ENCODE measurements around the gene SLC6A18.

The SLC6A18 gene

DNA sequence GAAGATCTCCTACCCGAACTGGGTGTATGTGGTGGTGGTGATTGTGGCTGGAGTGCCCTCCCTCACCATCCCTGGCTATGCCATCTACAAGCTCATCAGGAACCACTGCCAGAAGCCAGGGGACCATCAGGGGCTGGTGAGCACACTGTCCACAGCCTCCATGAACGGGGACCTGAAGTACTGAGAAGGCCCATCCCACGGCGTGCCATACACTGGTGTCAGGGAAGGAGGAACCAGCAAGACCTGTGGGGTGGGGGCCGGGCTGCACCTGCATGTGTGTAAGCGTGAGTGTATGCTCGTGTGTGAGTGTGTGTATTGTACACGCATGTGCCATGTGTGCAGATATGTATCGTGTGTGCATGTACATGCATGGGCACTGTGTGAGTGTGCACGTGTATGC lies 3.5 kb upstream of the SLC6A18 start:
- no peak overlapping the region for H3K4me3 ChIP-seq (ENCODE audit: low read length)
- DNase-seq (ENCODE audit: low read depth) = no peak
- TF ChIP-seq, protein P1, sequence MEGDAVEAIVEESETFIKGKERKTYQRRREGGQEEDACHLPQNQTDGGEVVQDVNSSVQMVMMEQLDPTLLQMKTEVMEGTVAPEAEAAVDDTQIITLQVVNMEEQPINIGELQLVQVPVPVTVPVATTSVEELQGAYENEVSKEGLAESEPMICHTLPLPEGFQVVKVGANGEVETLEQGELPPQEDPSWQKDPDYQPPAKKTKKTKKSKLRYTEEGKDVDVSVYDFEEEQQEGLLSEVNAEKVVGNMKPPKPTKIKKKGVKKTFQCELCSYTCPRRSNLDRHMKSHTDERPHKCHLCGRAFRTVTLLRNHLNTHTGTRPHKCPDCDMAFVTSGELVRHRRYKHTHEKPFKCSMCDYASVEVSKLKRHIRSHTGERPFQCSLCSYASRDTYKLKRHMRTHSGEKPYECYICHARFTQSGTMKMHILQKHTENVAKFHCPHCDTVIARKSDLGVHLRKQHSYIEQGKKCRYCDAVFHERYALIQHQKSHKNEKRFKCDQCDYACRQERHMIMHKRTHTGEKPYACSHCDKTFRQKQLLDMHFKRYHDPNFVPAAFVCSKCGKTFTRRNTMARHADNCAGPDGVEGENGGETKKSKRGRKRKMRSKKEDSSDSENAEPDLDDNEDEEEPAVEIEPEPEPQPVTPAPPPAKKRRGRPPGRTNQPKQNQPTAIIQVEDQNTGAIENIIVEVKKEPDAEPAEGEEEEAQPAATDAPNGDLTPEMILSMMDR (conservative IDR thresholded peaks at IDR 0.05; ENCODE audit: low read depth, low read length) = no peak

- DNase-seq (ENCODE audit: low read depth) = no peak
- no peak overlapping the region for H3K4me3 ChIP-seq (ENCODE audit: low read length)
- TF ChIP-seq, protein P1 (conservative IDR thresholded peaks at IDR 0.05; ENCODE audit: low read depth, low read length) = no peak
Measured at GRCh38 chr5:1222147-1222546, 3.0 kb upstream of the SLC6A18 start.

- no peak overlapping the region for H3K4me3 ChIP-seq (ENCODE audit: low read length)
- no peak for DNase-seq (ENCODE audit: low read depth)
- TF ChIP-seq, protein P1 (conservative IDR thresholded peaks at IDR 0.05; ENCODE audit: low read depth, low read length) = no peak
Measured at GRCh38 chr5:1222621-1223277, 2.4 kb upstream of the SLC6A18 start.

DNA sequence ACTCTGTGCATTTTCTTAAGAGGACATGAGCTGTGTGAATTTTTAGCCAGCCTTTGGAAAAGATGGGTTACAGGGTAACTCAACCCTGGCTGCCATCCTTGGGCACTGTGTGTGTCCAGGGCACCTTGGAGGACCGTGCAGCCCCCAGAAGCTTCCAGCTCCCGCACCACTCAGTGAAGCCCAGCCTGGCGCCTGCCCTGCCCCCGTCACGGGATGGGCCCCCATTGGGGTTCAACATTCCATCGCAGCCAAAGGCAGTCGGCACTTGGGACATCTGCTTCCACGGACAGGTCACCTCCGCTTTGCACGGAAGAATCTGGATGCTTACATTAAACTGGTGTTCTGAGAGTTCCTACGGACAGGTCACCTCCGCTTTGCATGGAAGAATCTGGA lies 1.9 kb upstream of the SLC6A18 start:
- TF ChIP-seq, protein P1 (conservative IDR thresholded peaks at IDR 0.05; ENCODE audit: low read depth, low read length) = no peak
- DNase-seq (ENCODE audit: low read depth) = no peak
- no peak overlapping the region for H3K4me3 ChIP-seq (ENCODE audit: low read length)

GRCh38 chr5:1224631-1225030 lies 550 bp upstream of the SLC6A18 start:
- TF ChIP-seq, protein P1 (conservative IDR thresholded peaks at IDR 0.05; ENCODE audit: low read depth, low read length) = no peak
- DNase-seq (ENCODE audit: low read depth) = no peak
- no peak overlapping the region for H3K4me3 ChIP-seq (ENCODE audit: low read length)

DNA sequence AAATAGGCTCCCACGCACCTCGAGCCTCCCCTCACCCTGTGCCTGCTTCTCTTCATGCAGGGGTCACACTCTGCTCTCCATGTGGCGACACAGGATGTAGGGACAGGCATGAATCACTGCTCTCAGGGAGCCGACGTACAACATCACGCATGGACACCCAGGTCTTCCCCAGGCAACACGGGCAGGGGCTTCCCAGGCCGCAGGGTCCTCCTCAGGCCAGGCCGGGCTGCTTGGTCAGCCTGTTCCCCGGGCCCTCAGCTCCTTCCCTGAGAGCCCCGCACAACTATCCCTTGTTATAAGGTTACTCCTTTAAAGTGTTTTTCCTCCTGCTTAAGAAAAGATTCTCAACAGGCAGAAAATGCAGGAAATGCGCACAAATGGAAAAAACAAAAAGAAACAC lies 1.1 kb downstream of the SLC6A18 start:
- TF ChIP-seq, protein P1 (conservative IDR thresholded peaks at IDR 0.05; ENCODE audit: low read depth, low read length) = no peak
- no peak for DNase-seq (ENCODE audit: low read depth)
- H3K4me3 ChIP-seq (ENCODE audit: low read length) = no peak overlapping the region

DNA sequence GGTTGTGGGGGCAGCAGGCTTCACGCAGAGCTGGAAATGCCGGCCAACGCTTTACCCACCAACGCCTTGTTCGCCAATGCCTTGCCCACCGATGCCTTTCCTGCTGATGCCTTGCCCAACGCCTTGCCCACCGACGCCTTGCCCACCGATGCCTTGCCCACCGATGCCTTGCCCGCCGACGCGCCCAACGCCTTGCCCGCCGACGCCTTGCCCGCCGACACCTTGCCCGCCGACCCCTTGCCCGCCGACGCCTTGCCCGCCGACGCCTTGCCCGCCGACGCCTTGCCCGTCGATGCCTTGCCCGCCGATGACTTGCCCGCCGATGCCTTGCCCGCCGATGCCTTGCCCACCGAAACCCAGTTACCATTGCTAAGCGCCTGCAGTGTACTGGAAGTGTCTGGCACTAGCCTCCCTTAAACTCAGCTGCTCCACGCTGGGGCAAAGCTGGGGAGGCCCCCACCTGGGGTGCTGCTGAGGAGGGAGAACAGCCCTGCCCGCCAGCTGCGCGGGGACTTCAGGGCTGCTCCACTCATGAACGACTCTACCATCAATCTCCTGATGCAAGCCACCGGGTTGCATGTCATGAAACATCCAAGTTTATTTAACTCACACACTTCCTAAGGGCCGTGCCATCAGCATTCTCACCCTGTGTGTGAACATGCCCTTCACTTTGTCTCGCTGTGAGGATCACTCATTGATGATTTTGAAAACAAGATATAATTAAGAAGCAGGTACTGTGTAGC lies 1.8 kb downstream of the SLC6A18 start:
- TF ChIP-seq, protein P1 (conservative IDR thresholded peaks at IDR 0.05; ENCODE audit: low read depth, low read length) = no peak
- DNase-seq (ENCODE audit: low read depth) = no peak

More for the DNA sequence above, 1.8 kb downstream of the SLC6A18 start:
- H3K4me3 ChIP-seq (ENCODE audit: low read length) = no peak overlapping the region
